GM12865 (cell line): ENCODE data around the gene TK1.

Experiments used
- DNase-seq: peaks from one replicate; pipeline ENCODE4 v3.0.0; 2010; ENCODE audit warnings: low read depth
- H3K4me3 ChIP-seq: 2 replicates; pipeline ENCODE4 v1.5.1; 2011; ENCODE audit warnings: mild to moderate bottlenecking, low read depth, low read length, control low read depth
- TF ChIP-seq, protein P1 (sequence below): IDR thresholded peaks from 2 replicates; pipeline ENCODE4 v1.5.1; 2011; ENCODE audit warnings: low read length, control low read depth, low read depth, inconsistent platforms; ENCODE audit not compliant: insufficient read depth; ENCODE audit errors: missing control alignments

Gene TK1

DNA sequence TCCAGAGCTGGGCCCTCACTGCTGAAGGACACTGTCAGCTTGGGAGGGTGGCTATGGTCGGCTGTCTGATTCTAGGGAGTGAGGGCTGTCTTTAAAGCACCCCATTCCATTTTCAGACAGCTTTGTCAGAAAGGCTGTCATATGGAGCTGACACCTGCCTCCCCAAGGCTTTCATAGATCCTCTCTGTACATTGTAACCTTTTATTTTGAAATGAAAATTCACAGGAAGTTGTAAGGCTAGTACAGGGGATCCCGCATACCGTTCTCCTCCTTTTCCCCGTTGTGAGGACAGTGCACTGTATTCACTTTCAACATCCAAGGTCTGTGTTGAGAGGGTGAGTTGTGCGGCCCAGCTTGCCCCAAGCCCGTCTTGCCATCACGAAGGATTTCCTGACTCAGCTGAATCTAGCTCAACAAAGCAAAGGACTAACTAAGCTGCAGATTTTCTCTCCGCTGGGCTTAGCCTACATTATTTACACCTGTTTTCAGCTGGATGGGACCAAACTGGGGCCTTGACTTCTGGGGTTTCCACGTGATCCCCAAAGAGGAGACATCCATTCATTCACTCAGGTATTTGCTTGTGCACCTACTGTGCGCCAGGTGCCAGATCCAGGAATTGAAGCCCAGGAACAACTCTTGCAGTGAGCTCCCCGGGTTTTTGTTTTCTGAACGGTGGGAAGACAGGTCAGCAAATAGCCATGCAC lies 39.4 kb upstream of the TK1 start:
- DNase-seq: no peak
- TF ChIP-seq, protein P1, sequence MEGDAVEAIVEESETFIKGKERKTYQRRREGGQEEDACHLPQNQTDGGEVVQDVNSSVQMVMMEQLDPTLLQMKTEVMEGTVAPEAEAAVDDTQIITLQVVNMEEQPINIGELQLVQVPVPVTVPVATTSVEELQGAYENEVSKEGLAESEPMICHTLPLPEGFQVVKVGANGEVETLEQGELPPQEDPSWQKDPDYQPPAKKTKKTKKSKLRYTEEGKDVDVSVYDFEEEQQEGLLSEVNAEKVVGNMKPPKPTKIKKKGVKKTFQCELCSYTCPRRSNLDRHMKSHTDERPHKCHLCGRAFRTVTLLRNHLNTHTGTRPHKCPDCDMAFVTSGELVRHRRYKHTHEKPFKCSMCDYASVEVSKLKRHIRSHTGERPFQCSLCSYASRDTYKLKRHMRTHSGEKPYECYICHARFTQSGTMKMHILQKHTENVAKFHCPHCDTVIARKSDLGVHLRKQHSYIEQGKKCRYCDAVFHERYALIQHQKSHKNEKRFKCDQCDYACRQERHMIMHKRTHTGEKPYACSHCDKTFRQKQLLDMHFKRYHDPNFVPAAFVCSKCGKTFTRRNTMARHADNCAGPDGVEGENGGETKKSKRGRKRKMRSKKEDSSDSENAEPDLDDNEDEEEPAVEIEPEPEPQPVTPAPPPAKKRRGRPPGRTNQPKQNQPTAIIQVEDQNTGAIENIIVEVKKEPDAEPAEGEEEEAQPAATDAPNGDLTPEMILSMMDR: no peak
- H3K4me3 ChIP-seq: no peak overlapping the region

DNA sequence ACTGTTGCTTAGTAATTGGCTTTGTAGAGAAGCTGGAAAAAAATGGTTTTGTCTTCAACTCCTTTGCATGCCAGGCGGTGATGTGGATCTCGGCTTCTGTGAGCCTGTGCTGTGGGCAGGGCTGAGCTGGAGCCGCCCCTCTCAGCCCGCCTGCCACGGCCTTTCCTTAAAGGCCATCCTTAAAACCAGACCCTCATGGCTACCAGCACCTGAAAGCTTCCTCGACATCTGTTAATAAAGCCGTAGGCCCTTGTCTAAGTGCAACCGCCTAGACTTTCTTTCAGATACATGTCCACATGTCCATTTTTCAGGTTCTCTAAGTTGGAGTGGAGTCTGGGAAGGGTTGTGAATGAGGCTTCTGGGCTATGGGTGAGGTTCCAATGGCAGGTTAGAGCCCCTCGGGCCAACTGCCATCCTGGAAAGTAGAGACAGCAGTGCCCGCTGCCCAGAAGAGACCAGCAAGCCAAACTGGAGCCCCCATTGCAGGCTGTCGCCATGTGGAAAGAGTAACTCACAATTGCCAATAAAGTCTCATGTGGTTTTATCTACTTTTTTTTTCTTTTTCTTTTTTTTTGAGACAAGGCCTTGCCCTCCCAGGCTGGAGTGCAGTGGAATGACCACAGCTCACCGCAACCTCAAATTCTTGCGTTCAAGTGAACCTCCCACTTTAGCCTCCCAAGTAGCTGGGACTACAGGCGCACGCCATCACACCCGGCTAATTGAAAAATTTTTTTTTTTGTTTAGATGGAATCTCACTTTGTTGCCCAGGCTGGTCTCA lies 38.4 kb upstream of the TK1 start:
- no peak overlapping the region for H3K4me3 ChIP-seq
- TF ChIP-seq, protein P1: no peak
- no peak for DNase-seq

DNA sequence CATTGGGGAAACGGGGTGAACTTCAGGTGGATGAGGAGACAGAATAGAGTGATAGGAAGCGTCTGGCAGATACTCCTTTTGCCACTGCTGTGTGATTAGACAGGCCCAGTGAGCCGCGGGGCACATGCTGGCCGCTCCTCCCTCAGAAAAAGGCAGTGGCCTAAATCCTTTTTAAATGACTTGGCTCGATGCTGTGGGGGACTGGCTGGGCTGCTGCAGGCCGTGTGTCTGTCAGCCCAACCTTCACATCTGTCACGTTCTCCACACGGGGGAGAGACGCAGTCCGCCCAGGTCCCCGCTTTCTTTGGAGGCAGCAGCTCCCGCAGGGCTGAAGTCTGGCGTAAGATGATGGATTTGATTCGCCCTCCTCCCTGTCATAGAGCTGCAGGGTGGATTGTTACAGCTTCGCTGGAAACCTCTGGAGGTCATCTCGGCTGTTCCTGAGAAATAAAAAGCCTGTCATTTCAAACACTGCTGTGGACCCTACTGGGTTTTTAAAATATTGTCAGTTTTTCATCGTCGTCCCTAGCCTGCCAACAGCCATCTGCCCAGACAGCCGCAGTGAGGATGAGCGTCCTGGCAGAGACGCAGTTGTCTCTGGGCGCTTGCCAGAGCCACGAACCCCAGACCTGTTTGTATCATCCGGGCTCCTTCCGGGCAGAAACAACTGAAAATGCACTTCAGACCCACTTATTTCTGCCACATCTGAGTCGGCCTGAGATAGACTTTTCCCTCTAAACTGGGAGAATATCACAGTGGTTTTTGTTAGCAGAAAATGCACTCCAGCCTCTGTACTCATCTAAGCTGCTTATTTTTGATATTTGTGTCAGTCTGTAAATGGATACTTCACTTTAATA lies 37.6 kb upstream of the TK1 start:
- DNase-seq: no peak
- H3K4me3 ChIP-seq: no peak overlapping the region
- TF ChIP-seq, protein P1: no peak

DNA sequence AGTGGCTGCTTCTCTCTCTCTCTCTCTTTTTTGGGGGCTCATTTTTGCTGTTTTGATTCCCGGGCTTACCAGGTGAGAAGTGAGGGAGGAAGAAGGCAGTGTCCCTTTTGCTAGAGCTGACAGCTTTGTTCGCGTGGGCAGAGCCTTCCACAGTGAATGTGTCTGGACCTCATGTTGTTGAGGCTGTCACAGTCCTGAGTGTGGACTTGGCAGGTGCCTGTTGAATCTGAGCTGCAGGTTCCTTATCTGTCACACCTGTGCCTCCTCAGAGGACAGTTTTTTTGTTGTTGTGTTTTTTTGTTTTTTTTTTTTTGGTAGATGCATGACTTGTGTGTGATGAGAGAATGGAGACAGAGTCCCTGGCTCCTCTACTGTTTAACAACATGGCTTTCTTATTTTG lies 36.9 kb upstream of the TK1 start:
- TF ChIP-seq, protein P1: no peak
- DNase-seq: no peak

DNA sequence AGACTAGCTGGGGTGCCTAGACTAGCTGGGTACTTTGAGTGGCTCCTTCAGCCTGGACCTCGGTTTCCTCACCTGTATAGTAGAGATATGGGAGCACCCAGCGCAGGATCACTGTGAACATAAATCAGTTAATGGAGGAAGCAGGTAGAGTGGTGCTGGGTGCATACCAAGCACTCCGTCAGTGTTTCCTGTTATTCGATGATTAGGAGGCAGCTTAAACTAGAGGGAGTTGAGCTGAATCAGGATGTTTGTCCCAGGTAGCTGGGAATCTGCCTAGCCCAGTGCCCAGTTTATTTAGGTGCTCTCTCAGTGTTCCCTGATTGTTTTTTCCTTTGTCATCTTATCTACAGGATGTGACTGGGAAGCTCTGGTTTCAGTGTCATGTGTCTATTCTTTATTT lies 36.2 kb upstream of the TK1 start:
- DNase-seq: no peak
- no peak overlapping the region for H3K4me3 ChIP-seq
- TF ChIP-seq, protein P1: no peak

More for the DNA sequence above, 36.9 kb upstream of the TK1 start:
- no peak overlapping the region for H3K4me3 ChIP-seq

DNA sequence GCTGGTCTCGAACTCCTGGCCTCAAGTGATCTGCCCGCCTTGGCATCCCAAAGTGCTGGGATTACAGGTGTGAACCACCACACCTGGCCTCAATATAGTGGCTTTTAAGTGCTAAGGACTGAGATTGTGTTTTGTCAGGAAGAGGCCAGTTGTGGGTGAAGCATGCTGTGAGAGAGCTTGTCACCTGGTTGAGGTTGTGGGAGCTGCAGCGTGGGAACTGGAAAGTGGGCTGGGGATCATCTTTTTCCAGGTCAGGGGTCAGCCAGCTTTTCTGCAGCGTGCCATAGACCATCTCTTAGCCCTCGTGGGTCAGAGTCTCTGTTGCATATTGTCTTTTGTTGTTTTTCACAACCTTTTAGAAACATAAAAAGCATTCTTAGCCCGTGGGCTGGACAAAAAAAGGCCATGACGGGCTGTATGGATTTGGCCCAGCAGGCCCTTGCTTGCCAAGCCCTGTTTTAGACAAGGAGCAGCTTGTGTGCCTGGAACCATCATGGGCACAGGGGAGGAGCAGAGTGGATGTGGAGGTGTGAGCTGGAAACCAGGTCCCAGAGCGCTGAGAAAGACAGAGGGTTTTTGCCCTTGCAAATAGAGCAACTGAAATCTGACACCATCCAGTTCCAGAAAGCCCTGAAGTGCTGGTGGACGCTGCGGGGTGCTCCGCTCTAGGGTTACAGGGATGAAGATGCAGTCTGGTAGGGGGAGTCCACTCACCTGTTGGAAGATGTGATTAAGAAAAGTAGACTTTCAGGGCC lies 32.7 kb upstream of the TK1 start:
- H3K4me3 ChIP-seq: no peak overlapping the region
- TF ChIP-seq, protein P1: no peak
- no peak for DNase-seq
